HepG2 (cell line): ENCODE data around the gene CCDC120. TPM values are rescaled to one million over a fixed set of nuclear protein-coding genes. Genes with fewer than 3 reads are reported as not detected.
A peak's percentile ranks its signal among the peaks of the same experiment; 100 is the strongest.

ENCODE experiments used
- ATAC-seq: fragments of 200-7000 bp; cut with Tn5 transposase; 3 replicates; pipeline ENCODE4 v1.9.1; 2020; ENCODE audit warnings: mild to moderate bottlenecking, moderate library complexity
- BruUV-seq: library from RNA; stranded (reverse); fragments of 400-500 nt; replicated peaks from 2 replicates; lab custom pipeline; 2021; lab: Mats Ljungman, UMichigan
- CTCF ChIA-PET: fragments of 300-600 bp; formaldehyde crosslinking; extraction: SDS; loops from one replicate; lab custom pipeline; 2021; ENCODE audit warnings: low total read pairs, inconsistent platforms, low intra/inter-chr PET ratio; lab: Yijun Ruan, JAX
- POLR2A ChIA-PET: fragments of 350-600 bp; sonication (Branson Sonifier 250); formaldehyde crosslinking; loops from one replicate; lab custom pipeline; 2020; ENCODE audit warnings: antibody characterized with exemption, inconsistent platforms; lab: Yijun Ruan, JAX
- DNase-seq: peaks from one replicate; pipeline ENCODE4 v3.0.0-alpha.2; 2015; ENCODE audit warnings: low spot score
- FAIRE-seq: peaks from 3 replicates; lab custom pipeline; 2011; peaks lifted over from hg19 to GRCh38; lab: Jason Lieb, UNC
- H2AFZ ChIP-seq: one replicate; pipeline ENCODE4 v1.6.1; 2011; ENCODE audit warnings: low read length, inconsistent platforms
- H3K27ac ChIP-seq: fragments of 300-600 bp; 3 replicates; pipeline ENCODE4 v1.8.0; 2011; ENCODE audit warnings: mixed run types, mild to moderate bottlenecking, mixed read lengths, low read length, inconsistent platforms; ENCODE audit not compliant: insufficient read depth; ENCODE audit errors: extremely low read length
- H3K27me3 ChIP-seq, 2 experiments: fragments of 200-600 bp in 1 of 2; 2 replicates in 1 of 2; 3 replicates in 1 of 2; pipeline versions ENCODE4 v1.6.0 to v1.8.0; 2011; ENCODE audit warnings: low read length in 2 of 2, mild to moderate bottlenecking in 2 of 2, moderate library complexity in 2 of 2, inconsistent platforms in 1 of 2; ENCODE audit not compliant: insufficient read depth in 2 of 2, control insufficient read depth in 1 of 2
- H3K36me3 ChIP-seq, 2 experiments: fragments of 200-600 bp in 1 of 2; replicated peaks in 1 of 2; 2 replicates in 1 of 2; 3 replicates in 1 of 2; pipeline versions ENCODE4 v1.5.1 to v1.8.0; 2011; ENCODE audit warnings: low read length in 2 of 2, inconsistent platforms in 1 of 2; ENCODE audit not compliant: insufficient read depth in 2 of 2, control insufficient read depth in 1 of 2
- H3K4me1 ChIP-seq: 2 replicates; pipeline ENCODE4 v1.5.1; 2012; ENCODE audit warnings: low read length, inconsistent platforms; ENCODE audit not compliant: insufficient read depth
- H3K4me2 ChIP-seq: 2 replicates; pipeline ENCODE4 v1.6.0; 2011; ENCODE audit warnings: low read depth, low read length, inconsistent platforms
- H3K4me3 ChIP-seq, 3 experiments: fragments of 200-600 bp in 1 of 3; sonication (generic), shearing (Covaris generic) in 1 of 3; replicated peaks in 1 of 3; 2 replicates each; pipeline ENCODE4 v1.5.1; 2011 to 2016; ENCODE audit warnings: low read length in 3 of 3, inconsistent platforms in 2 of 3, low read depth in 2 of 3, mild to moderate bottlenecking in 2 of 3, control low read depth in 1 of 3, mixed read lengths in 1 of 3; ENCODE audit not compliant: insufficient read depth in 1 of 3
- H3K79me2 ChIP-seq: one replicate; pipeline ENCODE4 v1.6.1; 2011; ENCODE audit warnings: low read length, inconsistent platforms; ENCODE audit not compliant: insufficient read depth
- H3K9ac ChIP-seq: 2 replicates; pipeline ENCODE4 v1.6.0; 2011; ENCODE audit warnings: mild to moderate bottlenecking, low read depth, low read length, inconsistent platforms; ENCODE audit not compliant: insufficient read depth
- H3K9me3 ChIP-seq: 2 replicates; pipeline ENCODE4 v1.5.1; 2012; ENCODE audit warnings: mild to moderate bottlenecking, low read length
- H4K20me1 ChIP-seq: 2 replicates; pipeline ENCODE4 v1.6.0; 2011; ENCODE audit warnings: inconsistent platforms, mild to moderate bottlenecking, low read length, moderate library complexity; ENCODE audit not compliant: insufficient read depth
- GZF1 ChIP-seq: sonication (generic); formaldehyde crosslinking; IDR thresholded peaks from 2 replicates; pipeline ENCODE4 v1.5.1; 2020; ENCODE audit warnings: mild to moderate bottlenecking, missing genetic modification reagents
- HHEX ChIP-seq: IDR thresholded peaks from 2 replicates; pipeline ENCODE4 v1.6.1; 2016; ENCODE audit warnings: control low read depth
- KDM5B ChIP-seq: sonication (generic); formaldehyde crosslinking; IDR thresholded peaks from 2 replicates; pipeline ENCODE4 v1.4.0; 2020; ENCODE audit warnings: missing genetic modification reagents, mild to moderate bottlenecking, borderline replicate concordance
- ONECUT2 ChIP-seq: sonication (generic); formaldehyde crosslinking; IDR thresholded peaks from 2 replicates; pipeline ENCODE4 v1.4.0; 2020; ENCODE audit warnings: missing genetic modification reagents
- PAX8 ChIP-seq: sonication (generic); formaldehyde crosslinking; IDR thresholded peaks from 2 replicates; pipeline ENCODE4 v1.8.0; 2022; ENCODE audit warnings: mild to moderate bottlenecking, missing genetic modification reagents, borderline replicate concordance
- PPARG ChIP-seq: conservative IDR thresholded peaks from 2 replicates; pipeline ENCODE4 v1.6.1; 2016; ENCODE audit warnings: missing biosample characterization, missing genetic modification reagents
- RAD51 ChIP-seq: fragments of 450-650 bp; IDR thresholded peaks from 2 replicates; pipeline ENCODE4 v1.6.1; 2016; ENCODE audit warnings: borderline replicate concordance
- ZNF329 ChIP-seq: sonication (generic); formaldehyde crosslinking; IDR thresholded peaks from 2 replicates; pipeline ENCODE4 v1.9.0; 2021; ENCODE audit warnings: low read depth, mild to moderate bottlenecking, missing genetic modification reagents
- ZNF552 ChIP-seq: sonication (generic); formaldehyde crosslinking; IDR thresholded peaks from 2 replicates; pipeline ENCODE4 v1.9.0; 2022; ENCODE audit warnings: missing genetic modification reagents, mild to moderate bottlenecking, borderline replicate concordance
- ZNF629 ChIP-seq: sonication (generic); formaldehyde crosslinking; conservative IDR thresholded peaks from 2 replicates; pipeline ENCODE4 v1.5.0; 2020; ENCODE audit warnings: missing genetic modification reagents
- ZNF790 ChIP-seq: sonication (generic); formaldehyde crosslinking; IDR thresholded peaks from 2 replicates; pipeline ENCODE4 v1.8.0; 2022; ENCODE audit warnings: missing genetic modification reagents, mild to moderate bottlenecking, borderline replicate concordance
- ZZZ3 ChIP-seq: sonication (generic); formaldehyde crosslinking; IDR thresholded peaks from 2 replicates; pipeline ENCODE4 v1.4.0; 2020; ENCODE audit warnings: missing genetic modification reagents, mild to moderate bottlenecking, borderline replicate concordance
- WGBS: methylation state at CpG from one replicate; pipeline ENCODE4 v1.1.6; 2017; ENCODE audit warnings: low lambda C conversion rate; 5-methylcytosine and 5-hydroxymethylcytosine counted together
- in situ Hi-C: cut with HindIII; loops from 2 replicates; pipeline ENCODE4 v1.10.0; 2017; ENCODE audit warnings: low pct_unique_long_range_greater_than_20kb; ENCODE audit not compliant: extremely low pct_ligation_motif_present
- intact Hi-C: fragments of 100-400 bp; cut with micrococcal nuclease; formaldehyde crosslinking; loops from one replicate; pipeline ENCODE4 v1.10.0; 2022; ENCODE audit not compliant: unreplicated experiment
- polyA plus RNA-seq, 8 experiments: library from polyadenylated mRNA; depleted of rRNA in 3 of 8; stranded (reverse) in 7 of 8; unstranded in 1 of 8; fragments of >200 nt; fragmentation: Illumina TruSeq in 4 of 8; extraction: Trizol in 4 of 8; gene quantifications; 2 replicates each; pipeline versions ENCODE4 v1.2.1 to v1.2.3, GENCODE V29; 2011 to 2016; ENCODE audit warnings: low read depth in 4 of 8, missing spikeins in 1 of 8, mixed read lengths in 1 of 8; ENCODE audit not compliant: insufficient read depth in 1 of 8
- total RNA-seq, 5 experiments: library from RNA; depleted of rRNA; stranded (reverse); fragments of >200 nt; fragmentation: Illumina TruSeq; extraction: Trizol; gene quantifications; 2 replicates each; pipeline ENCODE4 v1.2.3, GENCODE V29; 2016; ENCODE audit warnings: low read depth in 1 of 5
- TF ChIP-seq, protein P1 (sequence below): sonication (generic); formaldehyde crosslinking; IDR thresholded peaks from 2 replicates; pipeline ENCODE4 v1.4.0; 2020; ENCODE audit warnings: missing genetic modification reagents
- TF ChIP-seq, protein P2 (sequence below): sonication (generic); formaldehyde crosslinking; IDR thresholded peaks from 2 replicates; pipeline ENCODE4 v1.8.1; 2023; ENCODE audit warnings: mild to moderate bottlenecking, inconsistent platforms, moderate library complexity, missing genetic modification reagents, borderline replicate concordance

CCDC120 gene
- total and polyA plus RNA-seq, 2 of the 13 experiments (the other 11 are each of a cell fraction or from before 2014, with no cell fraction given), result 0.89 to 3.2 TPM

DNA sequence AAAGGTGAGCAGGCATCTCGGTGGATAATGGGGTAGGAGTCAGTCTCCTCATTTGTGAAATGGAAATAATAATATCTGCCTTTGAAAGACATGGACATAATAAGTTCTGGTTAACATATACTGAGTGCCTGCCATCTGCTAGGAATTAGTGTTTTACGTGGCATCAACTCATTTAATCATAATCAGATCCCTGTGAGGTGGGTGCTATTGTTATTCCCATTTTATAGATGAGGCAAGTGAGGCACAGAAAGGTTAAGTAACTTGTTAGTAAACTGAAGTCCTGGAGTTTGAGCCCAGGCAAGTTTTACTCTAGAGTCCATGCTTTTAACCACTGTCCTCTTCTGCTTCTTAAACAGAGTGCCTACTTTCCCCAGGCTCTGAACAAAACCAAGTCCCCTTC, 7.5 kb downstream of the CCDC120 start:
- CTCF ChIA-PET, result no interaction called here
- no peak for FAIRE-seq
- H3K9me3 ChIP-seq, result no peaks in the 10 kb centered on the region

DNA sequence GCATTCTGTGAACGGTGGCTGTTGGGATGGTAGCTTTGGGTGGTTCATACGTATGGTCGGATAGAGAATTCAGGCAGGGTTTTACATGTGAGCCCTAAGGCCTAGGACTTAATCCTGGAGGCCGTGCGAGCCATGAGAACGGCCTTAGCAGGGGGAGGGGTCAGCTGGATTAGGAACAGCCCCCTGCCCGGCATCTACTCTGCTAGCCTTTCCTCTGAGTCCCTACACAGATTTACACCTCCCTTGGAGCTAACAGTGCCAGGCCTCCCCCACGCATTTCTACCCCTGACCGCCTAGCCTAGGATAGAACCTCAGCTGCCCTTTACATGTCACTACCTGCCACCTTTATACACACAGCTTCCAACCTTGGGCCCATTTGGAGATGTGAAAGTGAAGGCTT, 7.9 kb downstream of the CCDC120 start:
- Histone ChIP-seq H3K9ac (no peak overlapping the region), H3K27me3 (no peaks in the 10 kb centered on the region), H3K36me3 (no peaks in the 10 kb centered on the region; a peak in 2 of 5 replicates), H3K79me2 (no peaks in the 10 kb centered on the region), H3K4me2 (no peak overlapping the region), H2AFZ (no peak overlapping the region), H3K27ac (no peak overlapping the region), H3K9me3 (no peaks in the 10 kb centered on the region), H3K4me1 (peaks cover 8% of the 10 kb centered on the region), H3K4me3 (no peak overlapping the region), H4K20me1 (no peaks in the 10 kb centered on the region)
- intact Hi-C loops (no loop called here), in situ Hi-C loops (no loop called here)
- BruUV-seq, result no TSS peak
- no peak for TF ChIP-seq ONECUT2 (CRISPR knock-in tag)
- TF ChIP-seq, protein P1, sequence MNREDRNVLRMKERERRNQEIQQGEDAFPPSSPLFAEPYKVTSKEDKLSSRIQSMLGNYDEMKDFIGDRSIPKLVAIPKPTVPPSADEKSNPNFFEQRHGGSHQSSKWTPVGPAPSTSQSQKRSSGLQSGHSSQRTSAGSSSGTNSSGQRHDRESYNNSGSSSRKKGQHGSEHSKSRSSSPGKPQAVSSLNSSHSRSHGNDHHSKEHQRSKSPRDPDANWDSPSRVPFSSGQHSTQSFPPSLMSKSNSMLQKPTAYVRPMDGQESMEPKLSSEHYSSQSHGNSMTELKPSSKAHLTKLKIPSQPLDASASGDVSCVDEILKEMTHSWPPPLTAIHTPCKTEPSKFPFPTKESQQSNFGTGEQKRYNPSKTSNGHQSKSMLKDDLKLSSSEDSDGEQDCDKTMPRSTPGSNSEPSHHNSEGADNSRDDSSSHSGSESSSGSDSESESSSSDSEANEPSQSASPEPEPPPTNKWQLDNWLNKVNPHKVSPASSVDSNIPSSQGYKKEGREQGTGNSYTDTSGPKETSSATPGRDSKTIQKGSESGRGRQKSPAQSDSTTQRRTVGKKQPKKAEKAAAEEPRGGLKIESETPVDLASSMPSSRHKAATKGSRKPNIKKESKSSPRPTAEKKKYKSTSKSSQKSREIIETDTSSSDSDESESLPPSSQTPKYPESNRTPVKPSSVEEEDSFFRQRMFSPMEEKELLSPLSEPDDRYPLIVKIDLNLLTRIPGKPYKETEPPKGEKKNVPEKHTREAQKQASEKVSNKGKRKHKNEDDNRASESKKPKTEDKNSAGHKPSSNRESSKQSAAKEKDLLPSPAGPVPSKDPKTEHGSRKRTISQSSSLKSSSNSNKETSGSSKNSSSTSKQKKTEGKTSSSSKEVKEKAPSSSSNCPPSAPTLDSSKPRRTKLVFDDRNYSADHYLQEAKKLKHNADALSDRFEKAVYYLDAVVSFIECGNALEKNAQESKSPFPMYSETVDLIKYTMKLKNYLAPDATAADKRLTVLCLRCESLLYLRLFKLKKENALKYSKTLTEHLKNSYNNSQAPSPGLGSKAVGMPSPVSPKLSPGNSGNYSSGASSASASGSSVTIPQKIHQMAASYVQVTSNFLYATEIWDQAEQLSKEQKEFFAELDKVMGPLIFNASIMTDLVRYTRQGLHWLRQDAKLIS (CRISPR knock-in tag), result no peak
- TF ChIP-seq RAD51, result no peak
- TF ChIP-seq ZNF329 (CRISPR knock-in tag), result no peak
- TF ChIP-seq, protein P2, sequence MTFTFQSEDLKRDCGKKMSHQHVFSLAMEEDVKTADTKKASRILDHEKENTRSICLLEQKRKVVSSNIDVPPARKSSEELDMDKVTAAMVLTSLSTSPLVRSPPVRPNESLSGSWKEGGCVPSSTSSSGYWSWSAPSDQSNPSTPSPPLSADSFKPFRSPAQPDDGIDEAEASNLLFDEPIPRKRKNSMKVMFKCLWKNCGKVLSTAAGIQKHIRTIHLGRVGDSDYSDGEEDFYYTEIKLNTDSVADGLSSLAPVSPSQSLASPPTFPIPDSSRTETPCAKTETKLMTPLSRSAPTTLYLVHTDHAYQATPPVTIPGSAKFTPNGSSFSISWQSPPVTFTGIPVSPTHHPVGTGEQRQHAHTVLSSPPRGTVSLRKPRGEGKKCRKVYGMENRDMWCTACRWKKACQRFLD (CRISPR knock-in tag), result no peak
- no peak for TF ChIP-seq ZNF552 (CRISPR knock-in tag)
- no peak for TF ChIP-seq GZF1 (CRISPR knock-in tag)
- no peak for TF ChIP-seq ZNF790 (CRISPR knock-in tag)
- no peak for TF ChIP-seq KDM5B
- TF ChIP-seq HHEX (CRISPR knock-in tag), result no peak
- no CpG with 5 or more reads among the region's 9 CpGs for WGBS
- DNase-seq (no peak), ATAC-seq (no peak), FAIRE-seq (no peak)
- ChIA-PET POLR2A (no interaction called here), CTCF (no interaction called here)

More for the DNA sequence above, 7.5 kb downstream of the CCDC120 start:
- Histone ChIP-seq H3K4me1 (peaks cover 12% of the 10 kb centered on the region), H3K27ac (no peak overlapping the region), H3K36me3 (no peaks in the 10 kb centered on the region; a peak in 2 of 5 replicates), H3K27me3 (no peaks in the 10 kb centered on the region), H4K20me1 (no peaks in the 10 kb centered on the region), H3K4me3 (no peak overlapping the region), H3K4me2 (no peak overlapping the region), H3K9ac (no peak overlapping the region), H3K79me2 (no peaks in the 10 kb centered on the region)
- no TSS peak for BruUV-seq
- WGBS, result 100% methylated on average over 2 of the region's 2 CpGs
- DNase-seq, result no peak
- intact Hi-C loops (no loop called here), in situ Hi-C loops (no loop called here)
- POLR2A ChIA-PET, result no interaction called here
- TF ChIP-seq ZNF629 (CRISPR knock-in tag) (0 out of 2 replicates have a peak, but pooled peaks have one; percentile 19), ZZZ3 (CRISPR knock-in tag) (no peak), PAX8 (CRISPR knock-in tag) (no peak), PPARG (CRISPR knock-in tag) (no peak)
- TF ChIP-seq, all 625 proteins: peak for 1
- no peak for ATAC-seq
- no peak overlapping the region for H2AFZ ChIP-seq
